ENCODE results near the gene NRARP. TPM values are rescaled to one million over a fixed set of nuclear protein-coding genes. Genes with fewer than 3 reads are reported as not detected.
A peak's percentile ranks its signal among the peaks of the same experiment; 100 is the strongest.

Gene NRARP
- total and polyA plus RNA-seq, 8 donors: 1.3 to 23.4 (median 10.8) TPM

- ATAC-seq (no peak), FAIRE-seq (no peak), DNase-seq (peak; percentile 40 to 84 (median 61))
- intact Hi-C loops (cut with DNase I): loop anchor here in 1 of 3 donors (10.0 kb wide), 1 partner anchor 230 kb away; no protein-coding TSS in a partner anchor
- WGBS, 2 donors: 57 to 63% methylated on average over 35 of the region's 35 CpGs
- peaks cover 18 to 37% (median 22%) of the 10 kb centered on the region in 3 donors for H3K4me1 ChIP-seq
- H3K36me3 ChIP-seq: no peaks in the 10 kb centered on the region
- peak overlapping the region; percentile 82 to 93 (median 88) for H3K27ac ChIP-seq
- peak overlapping the region in 2 of 4 donors; percentile 49 to 52 for H3K4me3 ChIP-seq
- H3K27me3 ChIP-seq: no peaks in the 10 kb centered on the region
- H3K9me3 ChIP-seq: no peaks in the 10 kb centered on the region
- TF ChIP-seq, protein P1, sequence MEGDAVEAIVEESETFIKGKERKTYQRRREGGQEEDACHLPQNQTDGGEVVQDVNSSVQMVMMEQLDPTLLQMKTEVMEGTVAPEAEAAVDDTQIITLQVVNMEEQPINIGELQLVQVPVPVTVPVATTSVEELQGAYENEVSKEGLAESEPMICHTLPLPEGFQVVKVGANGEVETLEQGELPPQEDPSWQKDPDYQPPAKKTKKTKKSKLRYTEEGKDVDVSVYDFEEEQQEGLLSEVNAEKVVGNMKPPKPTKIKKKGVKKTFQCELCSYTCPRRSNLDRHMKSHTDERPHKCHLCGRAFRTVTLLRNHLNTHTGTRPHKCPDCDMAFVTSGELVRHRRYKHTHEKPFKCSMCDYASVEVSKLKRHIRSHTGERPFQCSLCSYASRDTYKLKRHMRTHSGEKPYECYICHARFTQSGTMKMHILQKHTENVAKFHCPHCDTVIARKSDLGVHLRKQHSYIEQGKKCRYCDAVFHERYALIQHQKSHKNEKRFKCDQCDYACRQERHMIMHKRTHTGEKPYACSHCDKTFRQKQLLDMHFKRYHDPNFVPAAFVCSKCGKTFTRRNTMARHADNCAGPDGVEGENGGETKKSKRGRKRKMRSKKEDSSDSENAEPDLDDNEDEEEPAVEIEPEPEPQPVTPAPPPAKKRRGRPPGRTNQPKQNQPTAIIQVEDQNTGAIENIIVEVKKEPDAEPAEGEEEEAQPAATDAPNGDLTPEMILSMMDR (IDR thresholded peaks at IDR 0.05): no peak
These were observed 7.3 kb downstream of the NRARP start for GRCh38 chr9:137294681-137295237.

- peaks cover 16 to 32% (median 22%) of the 10 kb centered on the region in 3 donors for H3K4me1 ChIP-seq
- intact Hi-C loops (cut with DNase I): loop anchor here in 1 of 3 donors (10.0 kb wide), 1 partner anchor 231 kb away; no protein-coding TSS in a partner anchor
- 10 to 16% methylated on average over 11 of the region's 11 CpGs for WGBS, 2 donors
- H3K27me3 ChIP-seq: no peaks in the 10 kb centered on the region
- H3K4me3 ChIP-seq: peak overlapping the region in 2 of 4 donors; percentile 10 to 22
- TF ChIP-seq, protein P1 (IDR thresholded peaks at IDR 0.05): no peak
- FAIRE-seq (no peak), DNase-seq (peak; percentile 75 to 91 (median 86)), ATAC-seq (peak; percentile 57 to 73 (median 70))
- H3K27ac ChIP-seq: peak overlapping the region; percentile 82 to 93 (median 88)
- no peaks in the 10 kb centered on the region for H3K9me3 ChIP-seq
- H3K36me3 ChIP-seq: no peaks in the 10 kb centered on the region
These were observed 7.9 kb downstream of the NRARP start for GRCh38 chr9:137294091-137294680.

DNA sequence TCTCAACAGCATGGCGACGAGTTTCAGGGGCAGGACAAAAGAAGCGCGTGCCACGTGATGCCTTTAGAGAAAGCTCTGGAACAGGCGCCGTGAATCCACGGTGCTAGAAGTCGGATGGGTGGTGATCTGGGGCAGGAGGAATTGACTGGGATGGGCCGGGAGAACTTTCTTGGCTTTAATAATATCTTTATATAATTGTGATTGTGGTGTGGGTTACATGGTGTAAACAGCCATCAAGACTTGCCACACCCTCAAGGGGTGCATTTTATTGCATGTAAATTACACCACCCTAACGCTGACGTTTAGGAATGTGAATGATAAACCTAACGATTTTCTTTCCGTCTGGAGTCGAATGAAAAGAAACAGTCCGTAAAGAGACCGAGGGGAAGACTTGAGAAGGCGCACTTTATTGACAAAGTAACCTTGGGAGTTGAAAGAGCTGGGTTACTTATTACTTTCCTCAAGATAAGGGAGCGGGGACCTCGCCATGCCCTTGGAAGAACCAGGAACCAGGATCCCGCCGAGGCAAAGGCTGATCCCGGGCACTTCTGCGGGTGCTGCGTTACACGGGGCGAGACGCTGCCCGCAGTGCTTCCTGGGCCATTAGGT lies 8.5 kb downstream of the NRARP start:
- Histone ChIP-seq H3K27ac (peak overlapping the region; percentile 82 to 93 (median 88)), H3K9me3 (no peaks in the 10 kb centered on the region), H3K27me3 (no peaks in the 10 kb centered on the region), H3K4me1 (peaks cover 14 to 26% (median 22%) of the 10 kb centered on the region in 3 donors), H3K4me3 (peak overlapping the region in 2 of 4 donors; percentile 10 to 22), H3K36me3 (no peaks in the 10 kb centered on the region)
- 13 to 18% methylated on average over 29 of the region's 29 CpGs for WGBS, 2 donors
- intact Hi-C loops (cut with DNase I): loop anchor here in 1 of 3 donors (10.0 kb wide), 1 partner anchor 231 kb away; no protein-coding TSS in a partner anchor
- ATAC-seq (peak; percentile 73 to 79 (median 74)), FAIRE-seq (peak; percentile 39), DNase-seq (peak; percentile 53 to 92 (median 84))
- TF ChIP-seq, protein P1 (IDR thresholded peaks at IDR 0.05): no peak

DNA sequence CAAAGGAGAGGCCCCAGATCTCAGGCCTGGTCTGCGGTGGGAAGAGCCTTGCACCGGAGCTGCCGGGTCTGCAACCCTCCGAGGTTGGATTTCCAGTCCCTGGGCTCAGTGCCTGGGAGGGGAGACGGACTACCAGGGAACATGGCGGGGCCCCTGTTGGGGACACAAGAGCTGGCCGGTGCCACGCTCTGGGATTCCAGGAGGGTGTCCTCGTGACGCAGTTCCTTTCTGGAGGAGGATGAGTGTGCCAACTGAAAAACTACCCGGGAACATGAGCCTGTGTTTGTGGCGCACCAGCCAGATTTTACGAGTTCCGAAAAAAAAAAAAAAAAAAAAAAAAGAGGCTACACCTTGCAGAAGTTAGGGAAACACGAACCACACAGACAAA lies 9.0 kb downstream of the NRARP start:
- Histone ChIP-seq H3K9me3 (no peaks in the 10 kb centered on the region), H3K4me3 (peak overlapping the region in 1 of 4 donors; percentile 22), H3K27me3 (no peaks in the 10 kb centered on the region), H3K27ac (peak overlapping the region; percentile 82 to 93 (median 88)), H3K36me3 (no peaks in the 10 kb centered on the region), H3K4me1 (peaks cover 14 to 22% (median 20%) of the 10 kb centered on the region in 3 donors)
- intact Hi-C loops (cut with DNase I): loop anchor here in 1 of 3 donors (10.0 kb wide), 1 partner anchor 232 kb away; no protein-coding TSS in a partner anchor
- TF ChIP-seq, protein P1 (IDR thresholded peaks at IDR 0.05): no peak
- FAIRE-seq (no peak), ATAC-seq (peak; percentile 2 to 32 (median 8)), DNase-seq (peak; percentile 48 to 83 (median 64))
- WGBS, 2 donors: 26 to 32% methylated on average over 15 of the region's 15 CpGs

Measured in pancreas (tissue), 10 donors.